AG10803 (cell line): Measurements from ENCODE around the gene CSPG4.
"Not testable (repeated sequence)": the region's sequence is repeated elsewhere in the genome, so short reads cannot be mapped to it uniquely, and the experiment has no call there.

Source experiments
- DNase-seq: peaks from one replicate; pipeline ENCODE4 v3.0.0; 2010; ENCODE audit warnings: low read depth
- H3K4me3 ChIP-seq: 2 replicates; pipeline ENCODE4 v1.5.1; 2011; ENCODE audit warnings: mild to moderate bottlenecking, low read length, control low read depth
- TF ChIP-seq, protein P1 (sequence below): conservative IDR thresholded peaks from 2 replicates; pipeline ENCODE4 v1.5.1; 2011; ENCODE audit warnings: mild to moderate bottlenecking, low read length, control low read depth, inconsistent platforms

CSPG4 gene

DNA sequence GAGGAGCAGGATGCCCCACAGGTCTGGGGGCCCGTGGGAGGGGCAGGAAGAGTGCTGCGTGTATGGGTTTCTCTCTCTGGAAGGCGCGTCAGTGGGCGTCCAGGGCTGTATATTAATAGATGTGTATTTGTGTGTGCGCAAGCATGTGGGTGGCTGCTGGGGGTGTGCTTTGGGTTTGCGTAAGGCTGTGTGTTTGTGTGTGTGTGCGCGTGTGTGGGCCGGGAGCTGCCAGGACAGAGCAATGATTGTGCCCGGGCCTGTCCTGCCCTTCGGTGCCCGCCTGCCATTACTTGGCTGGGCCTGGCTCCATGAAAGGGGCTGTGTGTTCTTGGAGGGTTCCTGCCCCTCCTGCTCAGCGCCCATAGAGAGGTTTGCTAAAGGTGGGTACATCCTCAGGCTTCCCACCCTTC lies 16.3 kb downstream of the CSPG4 start:
- peak; percentile 12 for DNase-seq
- no peak overlapping the region for H3K4me3 ChIP-seq
- TF ChIP-seq, protein P1, sequence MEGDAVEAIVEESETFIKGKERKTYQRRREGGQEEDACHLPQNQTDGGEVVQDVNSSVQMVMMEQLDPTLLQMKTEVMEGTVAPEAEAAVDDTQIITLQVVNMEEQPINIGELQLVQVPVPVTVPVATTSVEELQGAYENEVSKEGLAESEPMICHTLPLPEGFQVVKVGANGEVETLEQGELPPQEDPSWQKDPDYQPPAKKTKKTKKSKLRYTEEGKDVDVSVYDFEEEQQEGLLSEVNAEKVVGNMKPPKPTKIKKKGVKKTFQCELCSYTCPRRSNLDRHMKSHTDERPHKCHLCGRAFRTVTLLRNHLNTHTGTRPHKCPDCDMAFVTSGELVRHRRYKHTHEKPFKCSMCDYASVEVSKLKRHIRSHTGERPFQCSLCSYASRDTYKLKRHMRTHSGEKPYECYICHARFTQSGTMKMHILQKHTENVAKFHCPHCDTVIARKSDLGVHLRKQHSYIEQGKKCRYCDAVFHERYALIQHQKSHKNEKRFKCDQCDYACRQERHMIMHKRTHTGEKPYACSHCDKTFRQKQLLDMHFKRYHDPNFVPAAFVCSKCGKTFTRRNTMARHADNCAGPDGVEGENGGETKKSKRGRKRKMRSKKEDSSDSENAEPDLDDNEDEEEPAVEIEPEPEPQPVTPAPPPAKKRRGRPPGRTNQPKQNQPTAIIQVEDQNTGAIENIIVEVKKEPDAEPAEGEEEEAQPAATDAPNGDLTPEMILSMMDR: no peak

- DNase-seq: no peak
- H3K4me3 ChIP-seq: no peak overlapping the region
- TF ChIP-seq, protein P1: no peak
These were observed 16.9 kb downstream of the CSPG4 start for GRCh38 chr15:75695634-75696310.

DNA sequence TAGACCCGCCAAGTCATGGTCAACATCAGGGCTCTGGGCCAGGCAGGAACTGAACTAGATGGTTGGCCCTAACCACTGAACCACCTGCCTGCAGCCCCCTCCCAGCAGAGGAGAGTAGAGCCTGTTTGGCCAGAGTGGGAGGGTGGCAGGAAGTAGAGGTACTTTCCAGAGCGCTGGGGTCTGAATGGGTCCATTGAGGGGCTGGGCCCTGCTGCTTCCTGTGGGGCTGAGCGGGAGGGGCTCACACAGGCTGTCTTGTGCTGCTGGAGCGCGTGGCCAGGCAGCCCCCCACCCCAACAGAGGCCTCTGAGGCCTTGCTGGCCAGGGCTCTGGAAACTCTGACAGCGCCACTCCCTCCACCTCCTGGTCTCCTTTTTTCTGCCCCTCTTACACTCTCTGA lies 17.4 kb downstream of the CSPG4 start:
- TF ChIP-seq, protein P1: no peak
- DNase-seq: no peak
- no peak overlapping the region for H3K4me3 ChIP-seq

DNA sequence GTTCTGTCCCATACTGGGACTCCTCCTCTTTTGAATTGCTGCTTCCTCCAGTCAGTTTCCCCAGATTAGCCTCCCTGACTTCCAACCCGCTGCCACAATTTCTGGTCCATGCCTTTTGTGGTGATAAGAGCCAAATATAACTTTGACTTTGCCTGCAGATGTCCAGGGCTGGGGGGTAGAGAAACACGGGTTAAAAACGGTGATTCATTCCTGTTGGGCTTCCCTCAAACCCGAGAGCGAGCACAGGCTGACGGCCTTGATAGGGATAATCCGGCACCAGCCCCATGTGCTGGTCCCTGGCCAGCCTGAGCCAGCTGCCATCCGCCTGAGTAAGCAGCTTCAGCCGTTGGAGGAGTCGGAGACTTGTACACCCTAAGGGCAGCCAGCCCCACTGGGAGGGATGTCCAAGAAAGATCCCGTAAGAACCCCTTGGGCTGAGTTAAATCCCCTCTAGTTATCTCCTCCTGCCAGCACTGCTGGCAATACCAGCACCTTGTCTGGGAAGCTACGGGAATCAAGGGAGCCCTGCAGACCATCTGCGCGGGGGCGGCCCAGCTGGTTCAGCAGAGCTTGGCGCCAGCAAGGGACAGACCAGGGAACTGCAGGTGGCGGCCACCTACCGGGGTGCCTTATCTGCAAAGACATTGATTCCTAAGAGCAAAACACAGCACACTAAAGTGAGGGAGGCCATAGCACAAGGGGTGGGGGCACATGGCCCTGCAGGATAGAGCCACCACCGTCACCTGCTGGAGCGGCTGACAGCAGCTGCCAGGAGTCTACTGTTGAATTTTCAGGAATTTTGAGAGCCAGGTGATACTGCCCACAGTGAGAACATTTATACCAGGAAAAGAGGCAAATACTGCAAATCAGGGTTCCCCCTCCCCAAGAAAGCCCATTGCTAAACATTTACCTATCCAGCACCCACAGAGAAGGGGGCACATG lies 18.1 kb downstream of the CSPG4 start:
- TF ChIP-seq, protein P1: peak; percentile 46
- DNase-seq: peak; percentile 97
- H3K4me3 ChIP-seq: no peak overlapping the region; the same call in 1 of the 2 replicates

- TF ChIP-seq, protein P1: no peak
- DNase-seq: peak; percentile 84
- H3K4me3 ChIP-seq: peak overlapping the region; percentile 3; the same call in 1 of the 2 replicates
These were observed 19.0 kb downstream of the CSPG4 start for GRCh38 chr15:75693501-75694240.

DNA sequence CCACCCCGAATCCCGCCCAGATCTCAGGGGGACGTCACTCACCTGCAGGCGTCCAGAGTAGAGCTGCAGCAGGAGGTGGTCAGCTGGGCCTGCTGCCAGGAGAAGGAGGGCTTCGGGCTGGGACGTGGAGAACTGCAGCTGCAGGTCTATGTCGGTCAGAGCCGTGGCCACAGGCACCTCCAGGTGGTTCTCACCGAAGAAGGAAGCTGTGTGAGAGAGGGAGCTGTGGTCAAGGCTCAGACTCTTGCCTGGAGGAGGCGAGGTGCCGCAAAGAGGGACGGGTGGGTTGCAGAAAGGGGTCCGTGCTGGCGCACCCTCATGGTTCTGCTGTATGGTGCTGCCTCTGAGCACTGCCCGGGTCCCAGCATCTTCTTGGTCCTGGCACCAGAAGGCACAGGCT lies 19.6 kb downstream of the CSPG4 start:
- not testable (repeated sequence) for DNase-seq, H3K4me3 ChIP-seq

DNA sequence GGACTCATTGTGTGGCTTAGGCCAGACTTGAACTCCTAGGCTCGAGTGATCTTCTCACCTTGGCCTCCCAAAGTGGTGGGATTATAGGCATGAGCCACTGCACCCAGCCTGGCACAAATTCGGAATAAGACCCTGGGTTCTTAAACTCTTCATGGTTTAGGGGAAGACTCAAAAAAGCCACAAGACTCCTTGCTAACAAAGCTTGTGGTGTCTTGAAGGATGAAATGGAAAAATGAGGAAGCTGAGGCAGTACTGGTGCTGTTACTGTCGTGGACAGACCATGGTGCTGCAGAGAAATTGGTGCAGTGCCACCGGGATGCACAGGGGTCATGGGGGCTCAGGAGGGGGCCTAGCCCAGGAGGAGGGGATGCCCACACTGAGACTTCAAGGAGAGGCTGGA lies 20.3 kb downstream of the CSPG4 start:
- DNase-seq, H3K4me3 ChIP-seq: not testable (repeated sequence)

GRCh38 chr15:75689429-75689828 lies 23.2 kb downstream of the CSPG4 start:
- DNase-seq, H3K4me3 ChIP-seq: not testable (repeated sequence)
